HCT116 (cell line): Measurements from ENCODE around the gene KCNH6. TPM values are rescaled to one million over a fixed set of nuclear protein-coding genes. Genes with fewer than 3 reads are reported as not detected.

Source experiments
- ATAC-seq: fragments of 200-7000 bp; cut with Tn5 transposase; 2 replicates; pipeline ENCODE4 v1.9.1; 2020; ENCODE audit warnings: mild to moderate bottlenecking, moderate library complexity
- BruUV-seq: library from RNA; stranded (reverse); fragments of 400-500 nt; replicated peaks from 2 replicates; lab custom pipeline; 2021; lab: Mats Ljungman, UMichigan
- CTCF ChIA-PET: fragments of 300-600 bp; sonication (Branson Sonifier 250); formaldehyde crosslinking; loops from one replicate; lab custom pipeline; 2021; ENCODE audit warnings: antibody characterized with exemption; lab: Charles Lee
- POLR2A ChIA-PET: fragments of 300-600, 350-600 bp; sonication (Branson Sonifier 250); formaldehyde crosslinking; loops from one replicate; lab custom pipeline; 2021; ENCODE audit warnings: antibody characterized with exemption; lab: Charles Lee
- RAD21 ChIA-PET, 2 experiments: fragments of 300-600 bp; sonication (Branson Sonifier 250); formaldehyde crosslinking; loops; one replicate each; lab custom pipeline; 2023; ENCODE audit warnings: low total read pairs in 2 of 2; ENCODE audit not compliant: uncharacterized antibody in 2 of 2, unreplicated experiment in 2 of 2, low non-redundant PET in 1 of 2; lab: Charles Lee
- DNase-seq: peaks from one replicate; pipeline ENCODE4 v3.0.0-alpha.2; 2010; ENCODE audit warnings: low read depth, low spot score
- H2AFZ ChIP-seq: fragments of 200-600 bp; shearing (Covaris generic), sonication (generic); 2 replicates; pipeline ENCODE4 v1.6.1; 2017; ENCODE audit warnings: low read depth, mixed run types, mixed read lengths, antibody characterized with exemption, low read length; ENCODE audit not compliant: poor library complexity, severe bottlenecking
- H3K27ac ChIP-seq: 2 replicates; pipeline ENCODE4 v1.5.1; 2012; ENCODE audit warnings: low read depth, low read length
- H3K27me3 ChIP-seq: fragments of 200-600 bp; sonication (generic); 2 replicates; pipeline ENCODE4 v1.6.1; 2016; ENCODE audit warnings: mixed run types, low read length, mixed read lengths; ENCODE audit not compliant: insufficient read depth
- H3K36me3 ChIP-seq, 2 experiments: fragments of 200-500 bp in 1 of 2; fragments of 200-600 bp in 1 of 2; sonication (Bioruptor generic) in 1 of 2; sonication (generic) in 1 of 2; 2 replicates each; pipeline versions ENCODE4 v1.5.1 to v1.6.1; 2014 to 2016; ENCODE audit warnings: low read length in 2 of 2, inconsistent platforms in 1 of 2, mixed read lengths in 1 of 2, mixed run types in 1 of 2; ENCODE audit not compliant: insufficient read depth in 2 of 2, control insufficient read depth in 1 of 2
- H3K4me1 ChIP-seq, 2 experiments: fragments of 200-600 bp in 1 of 2; sonication (generic) in 1 of 2; 2 replicates each; pipeline versions ENCODE4 v1.5.1 to v1.6.1; 2012 to 2017; ENCODE audit warnings: low read length in 2 of 2, inconsistent platforms in 1 of 2, mild to moderate bottlenecking in 1 of 2, mixed read lengths in 1 of 2, mixed run types in 1 of 2, moderate library complexity in 1 of 2; ENCODE audit not compliant: insufficient read depth in 2 of 2, control insufficient read depth in 1 of 2
- H3K4me2 ChIP-seq: fragments of 200-600 bp; sonication (generic); 2 replicates; pipeline ENCODE4 v1.6.1; 2017; ENCODE audit warnings: mixed run types, low read length, mixed read lengths
- H3K4me3 ChIP-seq, 2 experiments: fragments of 200-600 bp in 1 of 2; sonication (generic) in 1 of 2; replicated peaks in 1 of 2; 2 replicates each; pipeline ENCODE4 v1.5.1; 2011 to 2016; ENCODE audit warnings: low read length in 2 of 2, control low read depth in 1 of 2, low read depth in 1 of 2, mild to moderate bottlenecking in 1 of 2, mixed read lengths in 1 of 2, mixed run types in 1 of 2
- H3K79me2 ChIP-seq: fragments of 200-600 bp; sonication (generic); 2 replicates; pipeline ENCODE4 v1.6.1; 2017; ENCODE audit warnings: mild to moderate bottlenecking, mixed run types, low read length, moderate library complexity, mixed read lengths; ENCODE audit not compliant: insufficient read depth
- H3K9ac ChIP-seq: fragments of 200-600 bp; sonication (generic); 2 replicates; pipeline ENCODE4 v1.6.1; 2016; ENCODE audit warnings: low read length, mixed read lengths
- H3K9me2 ChIP-seq: fragments of 200-600 bp; sonication (generic), shearing (Covaris generic); 2 replicates; pipeline ENCODE4 v1.6.1; 2017; ENCODE audit warnings: mixed run types, mild to moderate bottlenecking, moderate library complexity; ENCODE audit not compliant: insufficient read depth
- H3K9me3 ChIP-seq, 2 experiments: fragments of 200-500 bp in 1 of 2; fragments of 200-600 bp in 1 of 2; sonication (Bioruptor generic) in 1 of 2; sonication (generic) in 1 of 2; 2 replicates each; pipeline ENCODE4 v1.6.1; 2014 to 2017; ENCODE audit warnings: low read length in 2 of 2, mixed read lengths in 2 of 2, inconsistent platforms in 1 of 2, low read depth in 1 of 2, mild to moderate bottlenecking in 1 of 2, mixed run types in 1 of 2, moderate library complexity in 1 of 2; ENCODE audit not compliant: control insufficient read depth in 1 of 2, insufficient read depth in 1 of 2
- H4K20me1 ChIP-seq: fragments of 200-600 bp; sonication (generic), shearing (Covaris generic); 2 replicates; pipeline ENCODE4 v1.6.1; 2017; ENCODE audit warnings: mixed run types, mild to moderate bottlenecking, moderate library complexity; ENCODE audit not compliant: insufficient read depth
- ATF3 ChIP-seq: IDR thresholded peaks from 2 replicates; pipeline ENCODE4 v1.6.1; 2012
- EZH2phosphoT487 ChIP-seq: fragments of 200-600 bp; IDR thresholded peaks from 2 replicates; pipeline ENCODE4 v1.6.1; 2018; ENCODE audit warnings: antibody characterized with exemption, borderline replicate concordance
- POLR2A ChIP-seq: IDR thresholded peaks from 2 replicates; pipeline ENCODE4 v1.7.0; 2011; ENCODE audit warnings: borderline replicate concordance; ENCODE audit not compliant: insufficient read depth, insufficient read length; ENCODE audit errors: extremely low read depth
- POLR2AphosphoS5 ChIP-seq: IDR thresholded peaks from 2 replicates; pipeline ENCODE4 v1.6.1; 2011; ENCODE audit warnings: mild to moderate bottlenecking, low read depth, low read length, moderate library complexity
- RAD21 ChIP-seq: IDR thresholded peaks from 2 replicates; pipeline ENCODE4 v1.6.1; 2012; ENCODE audit warnings: low read depth, mild to moderate bottlenecking
- SIN3A ChIP-seq: IDR thresholded peaks from 2 replicates; pipeline ENCODE4 v1.6.1; 2012; ENCODE audit warnings: low read depth
- TCF7L2 ChIP-seq: IDR thresholded peaks from 2 replicates; pipeline ENCODE4 v1.7.0; 2011; ENCODE audit warnings: borderline replicate concordance, inconsistent platforms; ENCODE audit not compliant: insufficient read depth, insufficient read length; ENCODE audit errors: extremely low read depth
- YY1 ChIP-seq: IDR thresholded peaks from 2 replicates; pipeline ENCODE4 v1.6.1; 2011; ENCODE audit warnings: low read length, low read depth, moderate library complexity, mild to moderate bottlenecking; ENCODE audit not compliant: insufficient replicate concordance; ENCODE audit errors: extremely low read depth
- ZBTB33 ChIP-seq: IDR thresholded peaks from 2 replicates; pipeline ENCODE4 v1.6.1; 2011; ENCODE audit warnings: mild to moderate bottlenecking, low read length, moderate library complexity; ENCODE audit not compliant: insufficient replicate concordance; ENCODE audit errors: extremely low read depth
- ZFX ChIP-seq: fragments of 450-650 bp; IDR thresholded peaks from 2 replicates; pipeline ENCODE4 v1.6.1; 2017
- ZNF274 ChIP-seq: fragments of 200-500 bp; sonication (Bioruptor generic); IDR thresholded peaks from 2 replicates; pipeline ENCODE4 v1.6.1; 2014; ENCODE audit warnings: mild to moderate bottlenecking, low read depth, low read length, inconsistent platforms
- intact Hi-C: fragments of 100-400 bp; cut with micrococcal nuclease; formaldehyde crosslinking; loops from 2 replicates; pipeline ENCODE4 v1.10.0; 2022
- total RNA-seq: library from RNA; stranded (reverse); gene quantifications from one replicate; pipeline ENCODE4 v1.2.1, GENCODE V29; 2021; ENCODE audit not compliant: unreplicated experiment

Gene KCNH6
- total RNA-seq, 1 experiment from 2014 or later: not detected

GRCh38 chr17:63540590-63540989, 17.4 kb downstream of the KCNH6 start (continued):
- TF ChIP-seq EZH2phosphoT487 (no peak), POLR2AphosphoS5 (no peak), YY1 (no peak), ZNF274 (no peak), RAD21 (no peak), POLR2A (no peak), TCF7L2 (no peak), ZFX (no peak), ATF3 (no peak)

DNA sequence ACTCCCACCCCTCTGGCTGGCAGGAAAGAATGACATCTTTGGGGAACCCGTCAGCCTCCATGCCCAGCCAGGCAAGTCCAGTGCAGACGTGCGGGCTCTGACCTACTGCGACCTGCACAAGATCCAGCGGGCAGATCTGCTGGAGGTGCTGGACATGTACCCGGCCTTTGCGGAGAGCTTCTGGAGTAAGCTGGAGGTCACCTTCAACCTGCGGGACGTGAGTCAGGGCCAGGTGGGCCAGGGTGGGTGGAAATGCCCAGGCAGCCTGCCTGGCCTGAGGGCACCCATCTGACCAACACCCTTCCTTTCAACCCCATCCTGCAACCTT, 19.0 kb downstream of the KCNH6 start:
- Histone ChIP-seq H3K79me2 (no peaks in the 10 kb centered on the region), H3K9me2 (no peaks in the 10 kb centered on the region), H4K20me1 (no peaks in the 10 kb centered on the region), H3K4me1 (peaks cover 2 to 5% of the 10 kb centered on the region in 2 experiments; a peak in 2 of 4 replicates), H3K4me3 (no peak overlapping the region), H2AFZ (no peak overlapping the region)
- POLR2A ChIA-PET: no interaction called here
- CTCF ChIA-PET: no interaction called here
- TF ChIP-seq ZBTB33: no peak
- TF ChIP-seq ATF3: no peak
- no peak for TF ChIP-seq SIN3A
- TF ChIP-seq, all 23 proteins: peak for 0
- Histone ChIP-seq H3K27me3 (no peaks in the 10 kb centered on the region; the same call in 1 of the 2 replicates), H3K27ac (no peak overlapping the region), H3K36me3 (no peaks in the 10 kb centered on the region), H3K9ac (no peak overlapping the region), H3K9me3 (no peaks in the 10 kb centered on the region), H3K4me2 (no peak overlapping the region)
- DNase-seq: no peak
- no peak for ATAC-seq
- BruUV-seq: no TSS peak
- RAD21 ChIA-PET: no interaction called here
- intact Hi-C loops: no loop called here
